Left lung (tissue), 10 donors: Measurements from ENCODE around the gene PTPRA. TPM values are rescaled to one million over a fixed set of nuclear protein-coding genes. Genes with fewer than 3 reads are reported as not detected.

ENCODE experiments used
- ATAC-seq: fragments of 200-7000 bp; cut with Tn5 transposase; one replicate; pipeline ENCODE4 v1.9.1; 2020; ENCODE audit warnings: moderate library complexity
- DNase-seq, 4 donors: peaks; one replicate each; pipeline ENCODE4 v3.0.0-alpha.2; 2013 to 2020
- H3K27ac ChIP-seq, 2 donors: fragments of 200-600 bp; sonication (generic) in 1 of 2; one replicate each; pipeline versions ENCODE4 v1.5.0 to v1.8.0; 2020 to 2021
- H3K27me3 ChIP-seq, 2 donors: fragments of 200-600 bp; sonication (generic) in 1 of 2; one replicate each; pipeline versions ENCODE4 v1.5.0 to v1.8.0; 2020 to 2021
- H3K36me3 ChIP-seq, 2 donors: fragments of 200-600 bp; sonication (generic) in 1 of 2; one replicate each; pipeline versions ENCODE4 v1.5.0 to v1.8.0; 2020 to 2021
- H3K4me1 ChIP-seq, 2 donors: fragments of 200-600 bp; one replicate each; pipeline ENCODE4 v1.8.0; 2021
- H3K4me3 ChIP-seq, 2 donors: fragments of 200-600 bp; sonication (generic) in 1 of 2; one replicate each; pipeline versions ENCODE4 v1.5.0 to v1.8.0; 2020 to 2021; ENCODE audit warnings: mild to moderate bottlenecking in 1 of 2
- H3K9me3 ChIP-seq, 2 donors: fragments of 200-600 bp; sonication (generic) in 1 of 2; one replicate each; pipeline versions ENCODE4 v1.5.0 to v1.8.0; 2020 to 2021
- CTCF ChIP-seq, 2 donors: fragments of 200-600 bp; sonication (generic) in 1 of 2; IDR thresholded peaks; one replicate each; pipeline versions ENCODE4 v1.5.0 to v1.8.0; 2021; ENCODE audit warnings: antibody characterized with exemption in 2 of 2
- intact Hi-C, 2 donors: fragments of 100-400 bp; cut with DNase I; formaldehyde crosslinking; loops; one replicate each; pipeline versions ENCODE4 v1.11.2 to v1.14.2; 2022
- polyA plus RNA-seq, 6 donors: library from polyadenylated mRNA; unstranded; fragments of 120-200 nt; gene quantifications; one replicate each; pipeline ENCODE4 v1.2.1, GENCODE V29; 2013; ENCODE audit not compliant: insufficient read length in 6 of 6
- total RNA-seq, 2 donors: library from RNA; stranded (reverse); fragmentation: NEBNext Ultra II Directional; extraction: Animal tissue kit (Norgen Biotek cat#: 25700); gene quantifications; one replicate each; pipeline ENCODE4 v1.2.1, GENCODE V29; 2021
- donor health status: DM: no; HTN: yes; CAD: no.
- donor health status: DM: no; HTN: no; CAD: no.

The PTPRA gene
- total and polyA plus RNA-seq, 8 donors: 51.0 to 88.1 (median 78.6) TPM

- intact Hi-C loops: no loop called here
- no peak for TF ChIP-seq CTCF (IDR thresholded peaks at IDR 0.05)
- Histone ChIP-seq H3K27ac (no peak overlapping the region), H3K27me3 (no peaks in the 10 kb centered on the region), H3K36me3 (no peaks in the 10 kb centered on the region), H3K9me3 (no peaks in the 10 kb centered on the region), H3K4me3 (no peak overlapping the region), H3K4me1 (no peaks in the 10 kb centered on the region)
- DNase-seq: no peak
- no peak for ATAC-seq
These were observed 36.7 kb downstream of the PTPRA start for GRCh38 chr20:2909953-2910352.

DNA sequence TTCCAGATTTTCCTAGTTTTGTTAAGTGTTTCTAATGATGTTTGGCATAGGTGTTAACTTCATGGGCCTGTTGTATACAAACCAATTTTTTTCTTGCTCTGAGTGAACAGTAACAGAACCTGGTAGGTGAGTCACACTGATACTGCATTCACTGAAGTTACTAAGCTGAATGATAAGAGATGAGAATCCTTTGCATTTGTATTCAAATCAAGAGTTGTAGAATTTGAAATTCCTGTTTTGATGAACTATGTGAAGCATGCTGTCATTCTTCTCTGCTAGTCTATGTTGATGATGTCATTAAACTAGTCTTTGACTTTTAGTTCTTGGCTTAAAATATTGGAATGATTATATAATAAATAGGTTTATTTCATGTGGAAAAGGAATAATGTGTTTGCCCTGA is 37.9 kb downstream of the PTPRA start:
- H3K36me3 ChIP-seq: no peaks in the 10 kb centered on the region

GRCh38 chr20:2914160-2914559 is 40.9 kb downstream of the PTPRA start:
- Histone ChIP-seq H3K4me1 (peaks cover 0 to 28% of the 10 kb centered on the region in 2 donors), H3K9me3 (no peaks in the 10 kb centered on the region), H3K4me3 (no peak overlapping the region), H3K36me3 (no peaks in the 10 kb centered on the region), H3K27me3 (no peaks in the 10 kb centered on the region), H3K27ac (no peak overlapping the region)
- ATAC-seq (peak; percentile 41), DNase-seq (peak in 1 of 4 donors; percentile 30)
- intact Hi-C loops: no loop called here
- TF ChIP-seq CTCF (IDR thresholded peaks at IDR 0.05): no peak

More for the DNA sequence above, 37.9 kb downstream of the PTPRA start:
- no peak for TF ChIP-seq CTCF (IDR thresholded peaks at IDR 0.05)
- Histone ChIP-seq H3K4me3 (no peak overlapping the region), H3K9me3 (no peaks in the 10 kb centered on the region), H3K27ac (no peak overlapping the region), H3K27me3 (no peaks in the 10 kb centered on the region), H3K4me1 (peaks cover 0 to 4% of the 10 kb centered on the region in 2 donors)
- ATAC-seq: no peak
- DNase-seq: no peak
- intact Hi-C loops: no loop called here

GRCh38 chr20:2917266-2917665 is 44.0 kb downstream of the PTPRA start:
- no peak for TF ChIP-seq CTCF (IDR thresholded peaks at IDR 0.05)
- H3K4me3 ChIP-seq: no peak overlapping the region
- DNase-seq (no peak), ATAC-seq (no peak)
- H3K27ac ChIP-seq: no peak overlapping the region
- no peaks in the 10 kb centered on the region for H3K27me3 ChIP-seq
- H3K36me3 ChIP-seq: no peaks in the 10 kb centered on the region
- no peaks in the 10 kb centered on the region for H3K9me3 ChIP-seq
- intact Hi-C loops: no loop called here
- peaks cover 0 to 28% of the 10 kb centered on the region in 2 donors for H3K4me1 ChIP-seq

GRCh38 chr20:2918096-2919049 is 45.1 kb downstream of the PTPRA start:
- ATAC-seq (no peak), DNase-seq (no peak)
- Histone ChIP-seq H3K4me1 (peaks cover 0 to 28% of the 10 kb centered on the region in 2 donors), H3K9me3 (no peaks in the 10 kb centered on the region), H3K4me3 (no peak overlapping the region), H3K27ac (no peak overlapping the region), H3K36me3 (no peaks in the 10 kb centered on the region), H3K27me3 (no peaks in the 10 kb centered on the region)
- TF ChIP-seq CTCF (IDR thresholded peaks at IDR 0.05): no peak
- intact Hi-C loops: no loop called here
